ENCODE measurements around the gene CREB3L2.

Gene CREB3L2

GRCh38 chr7:137987018-137987349 lies 14.9 kb downstream of the CREB3L2 start:
- H3K4ac ChIP-seq (ENCODE audit: low read depth in 1 of 2, low read length in 2 of 2) = peak overlapping the region in 1 of 2 experiments; percentile 27
- H3K9me3 ChIP-seq (ENCODE audit: control insufficient read depth, low read length) = no peaks in the 10 kb centered on the region
- H2BK15ac ChIP-seq (ENCODE audit: low read depth, poor library complexity, severe bottlenecking) = no peak overlapping the region
- no peaks in the 10 kb centered on the region for H3K79me1 ChIP-seq (replicated peaks; ENCODE audit: low read length, poor library complexity, severe bottlenecking)
- H3K4me3 ChIP-seq (ENCODE audit: insufficient read depth in 1 of 2, low read depth in 1 of 2, low read length in 2 of 2) = peak overlapping the region in 1 of 2 experiments; percentile 54
- H3K4me1 ChIP-seq (ENCODE audit: control insufficient read depth, insufficient read depth, low read depth, low read length) = peaks cover 26% of the 10 kb centered on the region
- H3K14ac ChIP-seq (ENCODE audit: low read length in 2 of 2) = no peak overlapping the region
- H3K18ac ChIP-seq (ENCODE audit: low read depth in 1 of 2, low read length in 2 of 2) = peak overlapping the region in 1 of 2 experiments; percentile 79
- peak overlapping the region; percentile 81 to 84 for H2BK12ac ChIP-seq (ENCODE audit: low read length in 2 of 2)
- no peak overlapping the region for H2BK5ac ChIP-seq (ENCODE audit: low read depth, low read length, poor library complexity, severe bottlenecking)
- H3K9ac ChIP-seq (ENCODE audit: low read length) = peak overlapping the region; percentile 69
- H3K23ac ChIP-seq (ENCODE audit: low read length in 2 of 2) = no peak overlapping the region
- H3K4me2 ChIP-seq (ENCODE audit: low read length, poor library complexity, severe bottlenecking) = no peak overlapping the region
- H3K27me3 ChIP-seq (ENCODE audit: control insufficient read depth in 1 of 2, insufficient read depth in 1 of 2, low read length in 2 of 2) = no peaks in the 10 kb centered on the region
- H2AFZ ChIP-seq (ENCODE audit: low read depth, low read length) = no peak overlapping the region
- 40% methylated on average over 1 of the region's 3 CpGs for WGBS
- no peak for DNase-seq
- no peak overlapping the region for H2AK5ac ChIP-seq (ENCODE audit: low read length, severe bottlenecking)
- no peak overlapping the region for H3K27ac ChIP-seq (ENCODE audit: low read length, poor library complexity, severe bottlenecking)
- H3K36me3 ChIP-seq (ENCODE audit: control insufficient read depth in 1 of 2, insufficient read depth in 2 of 2, low read depth in 1 of 2, low read length in 2 of 2) = peaks cover 5 to 10% of the 10 kb centered on the region in 2 experiments
- H2BK120ac ChIP-seq (ENCODE audit: low read depth, low read length) = no peak overlapping the region
- H4K8ac ChIP-seq (ENCODE audit: low read length) = peak overlapping the region; percentile 59
- H4K91ac ChIP-seq (ENCODE audit: low read length) = peak overlapping the region; percentile 88

- Histone ChIP-seq H3K23ac (ENCODE audit: low read length in 2 of 2) (no peak overlapping the region), H3K9me3 (ENCODE audit: control insufficient read depth, low read length) (no peaks in the 10 kb centered on the region), H3K9ac (ENCODE audit: low read length) (peak overlapping the region; percentile 69), H3K4me1 (ENCODE audit: control insufficient read depth, insufficient read depth, low read depth, low read length) (peaks cover 27% of the 10 kb centered on the region), H2BK12ac (ENCODE audit: low read length in 2 of 2) (peak overlapping the region; percentile 81 to 84), H3K14ac (ENCODE audit: low read length in 2 of 2) (no peak overlapping the region), H2BK15ac (ENCODE audit: low read depth, poor library complexity, severe bottlenecking) (no peak overlapping the region), H4K8ac (ENCODE audit: low read length) (peak overlapping the region; percentile 59), H3K4me2 (ENCODE audit: low read length, poor library complexity, severe bottlenecking) (no peak overlapping the region), H2BK5ac (ENCODE audit: low read depth, low read length, poor library complexity, severe bottlenecking) (no peak overlapping the region), H2AFZ (ENCODE audit: low read depth, low read length) (no peak overlapping the region), H3K27me3 (ENCODE audit: control insufficient read depth in 1 of 2, insufficient read depth in 1 of 2, low read length in 2 of 2) (no peaks in the 10 kb centered on the region), H3K4me3 (ENCODE audit: insufficient read depth in 1 of 2, low read depth in 1 of 2, low read length in 2 of 2) (peak overlapping the region in 1 of 2 experiments; percentile 54), H3K4ac (ENCODE audit: low read depth in 1 of 2, low read length in 2 of 2) (peak overlapping the region in 1 of 2 experiments; percentile 27), H2BK120ac (ENCODE audit: low read depth, low read length) (no peak overlapping the region), H4K91ac (ENCODE audit: low read length) (peak overlapping the region; percentile 88), H3K36me3 (ENCODE audit: control insufficient read depth in 1 of 2, insufficient read depth in 2 of 2, low read depth in 1 of 2, low read length in 2 of 2) (peaks cover 6 to 10% of the 10 kb centered on the region in 2 experiments), H2AK5ac (ENCODE audit: low read length, severe bottlenecking) (no peak overlapping the region), H3K79me1 (replicated peaks; ENCODE audit: low read length, poor library complexity, severe bottlenecking) (no peaks in the 10 kb centered on the region), H3K27ac (ENCODE audit: low read length, poor library complexity, severe bottlenecking) (no peak overlapping the region), H3K18ac (ENCODE audit: low read depth in 1 of 2, low read length in 2 of 2) (peak overlapping the region; percentile 0 to 79)
- DNase-seq = peak; percentile 90
- WGBS = 75% methylated on average over 12 of the region's 14 CpGs
These were observed 15.5 kb downstream of the CREB3L2 start for GRCh38 chr7:137986252-137987017.

- Histone ChIP-seq H4K8ac (ENCODE audit: low read length) (no peak overlapping the region), H3K4ac (ENCODE audit: low read depth in 1 of 2, low read length in 2 of 2) (no peak overlapping the region), H2BK15ac (ENCODE audit: low read depth, poor library complexity, severe bottlenecking) (no peak overlapping the region), H3K4me2 (ENCODE audit: low read length, poor library complexity, severe bottlenecking) (no peak overlapping the region), H4K91ac (ENCODE audit: low read length) (no peak overlapping the region), H3K9ac (ENCODE audit: low read length) (peak overlapping the region; percentile 69), H3K36me3 (ENCODE audit: control insufficient read depth in 1 of 2, insufficient read depth in 2 of 2, low read depth in 1 of 2, low read length in 2 of 2) (peaks cover 6 to 10% of the 10 kb centered on the region in 2 experiments), H3K79me1 (replicated peaks; ENCODE audit: low read length, poor library complexity, severe bottlenecking) (no peaks in the 10 kb centered on the region), H3K14ac (ENCODE audit: low read length in 2 of 2) (no peak overlapping the region), H2BK5ac (ENCODE audit: low read depth, low read length, poor library complexity, severe bottlenecking) (no peak overlapping the region), H2BK12ac (ENCODE audit: low read length in 2 of 2) (peak overlapping the region in 1 of 2 experiments; percentile 55), H3K4me3 (ENCODE audit: insufficient read depth in 1 of 2, low read depth in 1 of 2, low read length in 2 of 2) (peak overlapping the region in 1 of 2 experiments; percentile 47), H3K9me3 (ENCODE audit: control insufficient read depth, low read length) (no peaks in the 10 kb centered on the region), H3K23ac (ENCODE audit: low read length in 2 of 2) (no peak overlapping the region), H2AK5ac (ENCODE audit: low read length, severe bottlenecking) (no peak overlapping the region), H3K18ac (ENCODE audit: low read depth in 1 of 2, low read length in 2 of 2) (peak overlapping the region; percentile 0 to 13), H2AFZ (ENCODE audit: low read depth, low read length) (no peak overlapping the region), H2BK120ac (ENCODE audit: low read depth, low read length) (no peak overlapping the region), H3K4me1 (ENCODE audit: control insufficient read depth, insufficient read depth, low read depth, low read length) (peaks cover 30% of the 10 kb centered on the region), H3K27ac (ENCODE audit: low read length, poor library complexity, severe bottlenecking) (no peak overlapping the region), H3K27me3 (ENCODE audit: control insufficient read depth in 1 of 2, insufficient read depth in 1 of 2, low read length in 2 of 2) (no peaks in the 10 kb centered on the region)
- DNase-seq = no peak
- WGBS = 89% methylated on average over 3 of the region's 3 CpGs
These were observed 16.0 kb downstream of the CREB3L2 start for GRCh38 chr7:137985897-137986251.

GRCh38 chr7:137985253-137985896 lies 16.5 kb downstream of the CREB3L2 start:
- H3K9ac ChIP-seq (ENCODE audit: low read length) = no peak overlapping the region
- H2AFZ ChIP-seq (ENCODE audit: low read depth, low read length) = no peak overlapping the region
- H3K27ac ChIP-seq (ENCODE audit: low read length, poor library complexity, severe bottlenecking) = no peak overlapping the region
- peak overlapping the region in 1 of 2 experiments; percentile 60 for H3K18ac ChIP-seq (ENCODE audit: low read depth in 1 of 2, low read length in 2 of 2)
- H3K4me1 ChIP-seq (ENCODE audit: control insufficient read depth, insufficient read depth, low read depth, low read length) = peaks cover 31% of the 10 kb centered on the region
- no peak overlapping the region for H2BK15ac ChIP-seq (ENCODE audit: low read depth, poor library complexity, severe bottlenecking)
- H2BK12ac ChIP-seq (ENCODE audit: low read length in 2 of 2) = peak overlapping the region in 1 of 2 experiments; percentile 29
- H3K14ac ChIP-seq (ENCODE audit: low read length in 2 of 2) = no peak overlapping the region
- no peaks in the 10 kb centered on the region for H3K27me3 ChIP-seq (ENCODE audit: control insufficient read depth in 1 of 2, insufficient read depth in 1 of 2, low read length in 2 of 2)
- H3K36me3 ChIP-seq (ENCODE audit: control insufficient read depth in 1 of 2, insufficient read depth in 2 of 2, low read depth in 1 of 2, low read length in 2 of 2) = peaks cover 6 to 10% of the 10 kb centered on the region in 2 experiments
- H4K91ac ChIP-seq (ENCODE audit: low read length) = peak overlapping the region; percentile 48
- no peak overlapping the region for H2BK5ac ChIP-seq (ENCODE audit: low read depth, low read length, poor library complexity, severe bottlenecking)
- DNase-seq = no peak
- H3K79me1 ChIP-seq (replicated peaks; ENCODE audit: low read length, poor library complexity, severe bottlenecking) = no peaks in the 10 kb centered on the region
- no peak overlapping the region for H3K4me3 ChIP-seq (ENCODE audit: insufficient read depth in 1 of 2, low read depth in 1 of 2, low read length in 2 of 2)
- H3K9me3 ChIP-seq (ENCODE audit: control insufficient read depth, low read length) = no peaks in the 10 kb centered on the region
- H4K8ac ChIP-seq (ENCODE audit: low read length) = no peak overlapping the region
- H3K23ac ChIP-seq (ENCODE audit: low read length in 2 of 2) = no peak overlapping the region
- no peak overlapping the region for H2AK5ac ChIP-seq (ENCODE audit: low read length, severe bottlenecking)
- H3K4me2 ChIP-seq (ENCODE audit: low read length, poor library complexity, severe bottlenecking) = no peak overlapping the region
- H3K4ac ChIP-seq (ENCODE audit: low read depth in 1 of 2, low read length in 2 of 2) = peak overlapping the region in 1 of 2 experiments; percentile 31
- WGBS = 61% methylated on average over 7 of the region's 8 CpGs
- H2BK120ac ChIP-seq (ENCODE audit: low read depth, low read length) = no peak overlapping the region

All from mesenchymal stem cell (in vitro differentiated cells and primary cell).